ENCODE results near the gene SPTBN5.

GRCh38 chr15:41804916-41805666 lies 88.8 kb downstream of the SPTBN5 start:
- TF ChIP-seq AFF4 (CRISPR knock-in tag; IDR thresholded peaks at IDR 0.05; ENCODE audit: borderline replicate concordance): no peak
- no peak for TF ChIP-seq CTCF (IDR thresholded peaks at IDR 0.05)
- TF ChIP-seq ETV6 (CRISPR knock-in tag; IDR thresholded peaks at IDR 0.05): no peak
- no peak for TF ChIP-seq MAX (CRISPR knock-in tag; IDR thresholded peaks at IDR 0.05)
- no peak for TF ChIP-seq SMAD4 (CRISPR knock-in tag; IDR thresholded peaks at IDR 0.05)
- TF ChIP-seq TEAD4 (CRISPR knock-in tag; IDR thresholded peaks at IDR 0.05): no peak
- no peak for TF ChIP-seq FOXJ3 (CRISPR knock-in tag; IDR thresholded peaks at IDR 0.05; ENCODE audit: borderline replicate concordance)
- no peak for TF ChIP-seq ZMAT4 (CRISPR knock-in tag; IDR thresholded peaks at IDR 0.05)
- TF ChIP-seq FOXP1 (CRISPR knock-in tag; IDR thresholded peaks at IDR 0.05; ENCODE audit: borderline replicate concordance): no peak
- TF ChIP-seq ZNF263 (CRISPR knock-in tag; IDR thresholded peaks at IDR 0.05; ENCODE audit: low read depth): no peak
- TF ChIP-seq, protein P1, sequence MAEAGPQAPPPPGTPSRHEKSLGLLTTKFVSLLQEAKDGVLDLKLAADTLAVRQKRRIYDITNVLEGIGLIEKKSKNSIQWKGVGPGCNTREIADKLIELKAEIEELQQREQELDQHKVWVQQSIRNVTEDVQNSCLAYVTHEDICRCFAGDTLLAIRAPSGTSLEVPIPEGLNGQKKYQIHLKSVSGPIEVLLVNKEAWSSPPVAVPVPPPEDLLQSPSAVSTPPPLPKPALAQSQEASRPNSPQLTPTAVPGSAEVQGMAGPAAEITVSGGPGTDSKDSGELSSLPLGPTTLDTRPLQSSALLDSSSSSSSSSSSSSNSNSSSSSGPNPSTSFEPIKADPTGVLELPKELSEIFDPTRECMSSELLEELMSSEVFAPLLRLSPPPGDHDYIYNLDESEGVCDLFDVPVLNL (CRISPR knock-in tag; IDR thresholded peaks at IDR 0.05; ENCODE audit: borderline replicate concordance, low read depth): no peak
- TF ChIP-seq, protein P2, sequence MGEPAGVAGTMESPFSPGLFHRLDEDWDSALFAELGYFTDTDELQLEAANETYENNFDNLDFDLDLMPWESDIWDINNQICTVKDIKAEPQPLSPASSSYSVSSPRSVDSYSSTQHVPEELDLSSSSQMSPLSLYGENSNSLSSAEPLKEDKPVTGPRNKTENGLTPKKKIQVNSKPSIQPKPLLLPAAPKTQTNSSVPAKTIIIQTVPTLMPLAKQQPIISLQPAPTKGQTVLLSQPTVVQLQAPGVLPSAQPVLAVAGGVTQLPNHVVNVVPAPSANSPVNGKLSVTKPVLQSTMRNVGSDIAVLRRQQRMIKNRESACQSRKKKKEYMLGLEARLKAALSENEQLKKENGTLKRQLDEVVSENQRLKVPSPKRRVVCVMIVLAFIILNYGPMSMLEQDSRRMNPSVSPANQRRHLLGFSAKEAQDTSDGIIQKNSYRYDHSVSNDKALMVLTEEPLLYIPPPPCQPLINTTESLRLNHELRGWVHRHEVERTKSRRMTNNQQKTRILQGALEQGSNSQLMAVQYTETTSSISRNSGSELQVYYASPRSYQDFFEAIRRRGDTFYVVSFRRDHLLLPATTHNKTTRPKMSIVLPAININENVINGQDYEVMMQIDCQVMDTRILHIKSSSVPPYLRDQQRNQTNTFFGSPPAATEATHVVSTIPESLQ (CRISPR knock-in tag; IDR thresholded peaks at IDR 0.05): no peak
